NCI-H82 (cell line): ENCODE results near the gene C17orf107.
"Not testable (repeated sequence)": the region's sequence is repeated elsewhere in the genome, so short reads cannot be mapped to it uniquely, and the experiment has no call there.

Experiments
- DNase-seq: peaks from one replicate; lab custom pipeline; 2025; lab: John Stamatoyannopoulos, UW

Gene C17orf107

DNA sequence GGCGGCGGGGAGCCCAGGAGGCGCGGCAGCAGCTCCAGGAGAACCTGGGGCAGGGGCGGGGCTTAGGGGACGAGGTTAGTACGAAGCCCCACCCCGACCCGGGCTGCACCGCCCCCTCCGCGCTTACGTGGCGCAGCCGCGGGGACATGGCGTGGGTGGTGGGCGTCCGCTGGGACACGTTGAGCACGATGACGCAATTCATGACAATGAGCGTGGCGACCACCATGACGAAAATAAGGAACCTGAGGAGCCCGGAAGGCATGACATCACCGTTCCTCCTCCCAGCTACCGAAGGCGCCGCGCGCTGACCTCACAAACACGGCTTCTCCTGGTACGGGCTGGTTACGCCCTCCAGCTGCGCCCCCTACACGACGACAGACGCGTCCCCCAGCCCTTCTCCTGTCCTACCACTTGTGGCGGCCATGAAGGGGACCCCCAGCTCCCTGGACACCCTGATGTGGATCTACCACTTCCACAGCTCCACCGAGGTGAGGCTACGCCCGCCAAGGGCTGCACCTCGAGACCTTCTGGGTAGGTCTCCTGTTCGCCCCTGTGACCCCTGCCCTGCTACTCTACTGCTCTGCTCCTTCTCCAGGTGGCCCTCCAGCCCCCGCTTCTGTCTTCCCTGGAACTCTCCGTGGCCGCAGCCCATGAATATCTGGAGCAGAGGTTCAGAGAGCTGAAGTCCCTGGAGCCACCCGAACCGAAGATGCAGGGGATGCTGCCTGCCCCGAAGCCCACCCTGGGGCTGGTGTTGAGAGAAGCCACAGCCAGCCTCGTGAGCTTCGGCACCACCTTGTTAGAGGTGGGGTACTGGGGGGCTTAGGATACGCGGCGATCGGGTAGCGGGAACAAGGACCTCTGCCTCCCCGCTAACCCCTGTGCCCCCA is at the start of gene C17orf107:
Gene C17orf107 (plus strand): TSS at position 196 of the 890 bp plus-strand sequence. CDS start 227 bp downstream, at position 423.
- DNase-seq, result no peak

DNA sequence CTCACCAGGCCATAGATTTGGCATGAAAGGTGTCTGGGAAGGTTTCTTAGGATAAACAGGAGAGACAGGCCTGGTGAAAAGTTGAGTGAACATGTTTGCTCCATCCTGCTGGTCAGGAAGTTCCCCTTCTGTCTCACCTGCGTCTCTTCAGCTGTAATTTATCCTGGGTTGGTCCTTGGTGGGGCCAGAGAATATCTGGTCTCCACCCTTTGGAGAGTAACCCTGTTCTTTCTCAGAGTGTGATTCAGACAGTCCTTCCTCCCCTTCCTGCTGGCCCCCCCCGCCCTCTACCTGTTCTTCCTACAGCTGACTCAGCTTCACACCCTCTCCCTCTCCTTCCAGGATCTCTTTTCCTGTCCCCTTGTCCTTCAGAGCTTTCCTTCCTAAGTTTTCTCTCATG is 49.1 kb upstream of the C17orf107 start:
- no peak for DNase-seq

GRCh38 chr17:4851084-4851483 is 48.3 kb upstream of the C17orf107 start:
- no peak for DNase-seq

DNA sequence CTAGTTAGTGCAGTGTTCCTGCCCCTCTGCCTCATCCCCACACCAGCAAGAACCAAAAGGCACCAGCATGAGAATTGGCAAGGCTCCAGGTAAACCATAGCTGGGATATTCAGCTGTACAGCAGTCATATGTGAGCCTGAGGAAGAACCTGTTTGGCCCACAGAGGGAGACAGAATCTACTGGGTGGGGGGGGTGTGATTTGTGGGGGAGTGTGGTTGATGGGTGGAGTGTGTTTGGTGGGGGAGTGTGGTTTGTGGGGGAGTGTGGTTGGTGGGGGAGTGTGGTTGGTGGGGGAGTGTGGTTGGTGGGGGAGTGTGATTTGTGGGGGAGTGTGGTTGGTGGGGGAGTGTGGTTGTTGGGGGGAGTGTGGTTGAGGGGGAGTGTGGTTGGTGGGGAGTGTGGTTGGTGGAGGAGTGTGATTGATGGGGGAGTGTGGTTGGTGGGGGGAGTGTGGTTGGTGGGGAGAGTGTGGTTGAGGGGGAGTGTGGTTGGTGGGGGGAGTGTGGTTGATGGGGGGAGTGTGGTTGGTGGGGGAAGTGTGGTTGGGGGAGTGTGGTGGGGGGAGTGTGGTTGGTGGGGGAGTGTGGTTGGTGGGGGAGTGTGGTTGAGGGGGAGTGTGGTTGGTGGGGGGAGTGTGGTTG is 46.6 kb upstream of the C17orf107 start:
- peak; percentile 45 for DNase-seq

GRCh38 chr17:4853208-4853671 is 46.1 kb upstream of the C17orf107 start:
- no peak for DNase-seq

GRCh38 chr17:4854111-4854681 is 45.1 kb upstream of the C17orf107 start:
- peak; percentile 71 for DNase-seq

GRCh38 chr17:4856271-4856936 is 42.9 kb upstream of the C17orf107 start:
- no peak for DNase-seq

DNA sequence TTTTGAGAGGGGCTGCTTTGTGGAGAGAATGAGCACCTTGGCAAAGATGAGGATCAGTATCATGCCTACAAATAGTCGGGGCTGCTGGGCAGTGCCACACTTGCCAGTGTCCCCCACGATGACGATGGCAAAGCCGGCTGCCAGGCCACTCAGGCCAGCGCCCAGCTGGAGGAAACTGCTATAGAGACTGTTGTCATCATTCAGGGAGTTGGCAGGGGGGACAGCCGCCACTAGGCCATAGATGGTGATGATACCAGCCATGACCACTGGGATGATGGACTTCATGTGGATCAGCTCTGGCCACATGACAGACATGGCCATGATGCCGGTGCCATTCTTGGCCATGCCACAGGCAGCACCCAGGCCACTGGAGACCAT is 42.4 kb upstream of the C17orf107 start:
- DNase-seq, result no peak

GRCh38 chr17:4857347-4857746 is 42.0 kb upstream of the C17orf107 start:
- DNase-seq, result not testable (repeated sequence)

- DNase-seq, result peak; percentile 77
These were observed 41.1 kb upstream of the C17orf107 start for GRCh38 chr17:4858068-4858881.

DNA sequence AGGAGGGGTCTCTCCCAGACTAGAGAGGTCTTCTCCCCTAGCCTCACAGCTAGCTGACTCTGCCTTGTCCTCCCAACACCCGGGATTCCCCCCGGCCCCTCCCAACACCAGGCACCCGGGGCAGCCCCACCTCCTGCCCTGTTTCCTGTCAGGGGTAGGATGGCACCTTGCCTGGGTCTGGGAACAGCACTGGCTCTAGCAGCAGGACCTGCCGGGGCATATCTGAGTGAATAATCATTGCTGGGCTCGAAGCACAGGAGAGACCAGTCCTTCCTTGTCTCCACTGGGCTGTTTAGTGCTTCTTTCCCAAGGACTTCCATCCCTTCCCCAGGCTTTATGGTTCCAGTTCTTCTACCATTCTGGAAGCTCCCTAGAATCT is 40.5 kb upstream of the C17orf107 start:
- DNase-seq, result no peak

- DNase-seq, result no peak
These were observed 39.3 kb upstream of the C17orf107 start for GRCh38 chr17:4859816-4860625.

GRCh38 chr17:4860651-4861050 is 38.7 kb upstream of the C17orf107 start:
- no peak for DNase-seq

GRCh38 chr17:4861052-4861451 is 38.3 kb upstream of the C17orf107 start:
- DNase-seq, result no peak

- DNase-seq, result no peak
These were observed 36.6 kb upstream of the C17orf107 start for GRCh38 chr17:4862720-4863119.

DNA sequence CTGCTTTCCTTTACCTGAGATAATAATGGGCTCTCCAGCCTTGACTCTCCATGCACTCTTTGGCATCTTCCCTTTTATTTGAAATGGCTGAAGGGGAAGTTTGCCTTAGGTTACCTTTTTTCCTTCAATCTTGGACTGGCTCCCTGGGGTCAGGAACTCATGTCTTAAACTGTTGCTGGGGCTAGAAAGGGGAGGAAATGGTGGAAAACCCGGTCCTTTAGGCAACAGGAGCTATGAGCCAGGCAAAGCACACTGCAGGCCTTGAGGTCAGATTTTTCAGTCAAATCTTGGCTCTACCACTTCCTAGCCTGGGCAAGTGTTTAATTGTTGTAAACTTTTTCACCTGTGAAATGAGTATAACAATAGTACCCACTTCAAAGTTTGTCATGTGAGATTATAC is 36.0 kb upstream of the C17orf107 start:
- DNase-seq, result no peak

- not testable (repeated sequence) for DNase-seq
These were observed 31.8 kb upstream of the C17orf107 start for GRCh38 chr17:4867535-4867934.

- DNase-seq, result not testable (repeated sequence)
These were observed 30.0 kb upstream of the C17orf107 start for GRCh38 chr17:4869058-4869998.

- DNase-seq, result no peak
These were observed 28.5 kb upstream of the C17orf107 start for GRCh38 chr17:4870855-4871254.
